Hepatocyte (in vitro differentiated cells): Measurements from ENCODE around the gene UGT1A7. TPM values are rescaled to one million over a fixed set of nuclear protein-coding genes. Genes with fewer than 3 reads are reported as not detected.
"Not testable (repeated sequence)": the region's sequence is repeated elsewhere in the genome, so short reads cannot be mapped to it uniquely, and the experiment has no call there.

Experiments used
- DNase-seq: peaks from one replicate; pipeline ENCODE4 v3.0.0-alpha.2; 2016; ENCODE audit warnings: low spot score
- H2AFZ ChIP-seq: fragments of 200-600 bp; sonication (generic); 2 replicates; pipeline ENCODE4 v1.6.0; 2016; ENCODE audit warnings: antibody characterized with exemption, mild to moderate bottlenecking
- H3K27ac ChIP-seq: fragments of 200-600 bp; sonication (generic); 2 replicates; pipeline ENCODE4 v1.5.1; 2016; ENCODE audit warnings: mild to moderate bottlenecking
- H3K27me3 ChIP-seq: fragments of 200-600 bp; sonication (generic); 2 replicates; pipeline ENCODE4 v1.6.1; 2016
- H3K36me3 ChIP-seq: fragments of 200-600 bp; sonication (generic); replicated peaks from 2 replicates; pipeline ENCODE4 v1.5.1; 2016; ENCODE audit warnings: low read depth; ENCODE audit not compliant: insufficient read depth
- H3K4me1 ChIP-seq: fragments of 200-600 bp; sonication (generic); 2 replicates; pipeline ENCODE4 v1.5.1; 2016; ENCODE audit warnings: mild to moderate bottlenecking, moderate library complexity; ENCODE audit not compliant: insufficient read depth
- H3K4me2 ChIP-seq: fragments of 200-600 bp; sonication (generic); 2 replicates; pipeline ENCODE4 v1.6.0; 2016
- H3K4me3 ChIP-seq: fragments of 200-600 bp; sonication (generic); 2 replicates; pipeline ENCODE4 v1.5.1; 2016; ENCODE audit warnings: mild to moderate bottlenecking
- H3K79me2 ChIP-seq: fragments of 200-600 bp; sonication (generic); 2 replicates; pipeline ENCODE4 v1.6.0; 2017; ENCODE audit warnings: mild to moderate bottlenecking
- H3K9me2 ChIP-seq: fragments of 200-600 bp; sonication (generic); replicated peaks from 2 replicates; pipeline ENCODE4 v1.6.0; 2017; ENCODE audit warnings: mild to moderate bottlenecking; ENCODE audit not compliant: insufficient read depth
- H3K9me3 ChIP-seq: fragments of 200-600 bp; sonication (generic); 2 replicates; pipeline ENCODE4 v1.5.1; 2016; ENCODE audit warnings: low read depth, mild to moderate bottlenecking
- H4K20me1 ChIP-seq: fragments of 200-600 bp; sonication (generic); 2 replicates; pipeline ENCODE4 v1.6.0; 2016; ENCODE audit warnings: mild to moderate bottlenecking; ENCODE audit not compliant: insufficient read depth, poor library complexity, severe bottlenecking
- CTCF ChIP-seq: fragments of 200-600 bp; sonication (generic); IDR thresholded peaks from 2 replicates; pipeline ENCODE4 v1.5.1; 2016; ENCODE audit warnings: antibody characterized with exemption, mild to moderate bottlenecking; ENCODE audit not compliant: poor library complexity
- EZH2 ChIP-seq: fragments of 200-600 bp; sonication (generic); IDR thresholded peaks from 2 replicates; pipeline ENCODE4 v1.6.1; 2016; ENCODE audit warnings: antibody characterized with exemption, mild to moderate bottlenecking, borderline replicate concordance
- EZH2phosphoT487 ChIP-seq: fragments of 200-600 bp; sonication (generic); IDR thresholded peaks from one replicate; pipeline ENCODE4 v1.6.1; 2018; ENCODE audit warnings: antibody characterized with exemption, mild to moderate bottlenecking, low read depth, moderate library complexity; ENCODE audit not compliant: unreplicated experiment, severe bottlenecking
- WGBS: methylation state at CpG from one replicate; pipeline ENCODE4 v1.1.6; 2016; ENCODE audit warnings: low lambda C conversion rate; ENCODE audit errors: missing lambda C conversion rate; 5-methylcytosine and 5-hydroxymethylcytosine counted together
- polyA plus RNA-seq: library from polyadenylated mRNA; unstranded; fragments of >200 nt; fragmentation: Nextera tagmentation; extraction: Ambion mirVana; gene quantifications from 2 replicates; pipeline ENCODE4 v1.2.1, GENCODE V29; 2016
- total RNA-seq: library from RNA; depleted of rRNA; stranded (reverse); fragments of >200 nt; gene quantifications from 2 replicates; pipeline ENCODE4 v1.2.3, GENCODE V29; 2014

Gene UGT1A7
- total and polyA plus RNA-seq, 2 experiments from 2014 or later = 0.07 TPM; not detected in 1

- Histone ChIP-seq H3K4me2 (no peak overlapping the region), H3K27me3 (no peaks in the 10 kb centered on the region), H4K20me1 (no peaks in the 10 kb centered on the region), H3K36me3 (no peaks in the 10 kb centered on the region), H3K4me3 (no peak overlapping the region), H3K4me1 (peaks cover 10% of the 10 kb centered on the region), H3K27ac (peak overlapping the region; percentile 60), H3K9me3 (no peaks in the 10 kb centered on the region), H3K9me2 (no peaks in the 10 kb centered on the region), H3K79me2 (no peaks in the 10 kb centered on the region), H2AFZ (no peak overlapping the region)
- DNase-seq = no peak
- TF ChIP-seq EZH2phosphoT487 = no peak
- TF ChIP-seq CTCF = no peak
- no peak for TF ChIP-seq EZH2
- 81% methylated on average over 10 of the region's 10 CpGs for WGBS
These were observed 65.0 kb downstream of the UGT1A7 start for GRCh38 chr2:233746475-233747282.

- Histone ChIP-seq H3K27ac (no peak overlapping the region), H2AFZ (no peak overlapping the region), H3K9me3 (no peaks in the 10 kb centered on the region), H3K4me2 (no peak overlapping the region), H3K9me2 (no peaks in the 10 kb centered on the region), H3K4me3 (no peak overlapping the region), H4K20me1 (no peaks in the 10 kb centered on the region), H3K4me1 (peaks cover 10% of the 10 kb centered on the region), H3K27me3 (no peaks in the 10 kb centered on the region), H3K36me3 (no peaks in the 10 kb centered on the region), H3K79me2 (no peaks in the 10 kb centered on the region)
- no peak for DNase-seq
- TF ChIP-seq EZH2 (no peak), CTCF (no peak), EZH2phosphoT487 (no peak)
- 92% methylated on average over 6 of the region's 6 CpGs for WGBS
These were observed 65.5 kb downstream of the UGT1A7 start for GRCh38 chr2:233747283-233747544.

- not testable (repeated sequence) for H3K36me3 ChIP-seq, H2AFZ ChIP-seq, H3K27me3 ChIP-seq, H3K4me3 ChIP-seq, H3K4me2 ChIP-seq, DNase-seq, H4K20me1 ChIP-seq, H3K27ac ChIP-seq, H3K4me1 ChIP-seq, H3K9me3 ChIP-seq, H3K79me2 ChIP-seq, H3K9me2 ChIP-seq
- WGBS = 76% methylated on average over 2 of the region's 2 CpGs
These were observed 69.0 kb downstream of the UGT1A7 start for GRCh38 chr2:233750689-233751088.

GRCh38 chr2:233751212-233752009, 69.7 kb downstream of the UGT1A7 start:
- not testable (repeated sequence) for DNase-seq, H3K27ac ChIP-seq, H3K79me2 ChIP-seq, H3K9me3 ChIP-seq, H3K36me3 ChIP-seq, H3K9me2 ChIP-seq, H3K27me3 ChIP-seq, H3K4me3 ChIP-seq, H4K20me1 ChIP-seq, H2AFZ ChIP-seq, H3K4me1 ChIP-seq, H3K4me2 ChIP-seq
- WGBS = 55% methylated on average over 2 of the region's 2 CpGs
